ENCODE data around the gene ZNF800.

GRCh38 chr7:127367679-127368078 is 24.8 kb downstream of the ZNF800 start:
- TF ChIP-seq CTCF (conservative IDR thresholded peaks at IDR 0.05) (no peak), EZH2 (IDR thresholded peaks at IDR 0.05; ENCODE audit: low read depth) (no peak)

All from PC-9 (cell line).